Parathyroid adenoma (tissue), 2 donors: ENCODE results near the gene AKR1C4.

Experiments
- H2AFZ ChIP-seq: fragments of 300-600 bp; sonication (generic); one replicate; pipeline ENCODE4 v1.7.0; 2017; ENCODE audit warnings: antibody characterized with exemption, mild to moderate bottlenecking
- H3K27ac ChIP-seq: fragments of 300-600 bp; sonication (generic); one replicate; pipeline ENCODE4 v1.7.0; 2017
- H3K27me3 ChIP-seq: fragments of 300-600 bp; sonication (generic); one replicate; pipeline ENCODE4 v1.7.0; 2017; ENCODE audit warnings: low read length; ENCODE audit not compliant: control insufficient read depth, insufficient read depth
- H3K36me3 ChIP-seq: fragments of 300-600 bp; sonication (generic); one replicate; pipeline ENCODE4 v1.7.0; 2017; ENCODE audit warnings: low read length; ENCODE audit not compliant: control insufficient read depth, insufficient read depth
- H3K4me1 ChIP-seq: fragments of 300-600 bp; sonication (generic); one replicate; pipeline ENCODE4 v1.7.0; 2017; ENCODE audit warnings: control low read depth
- H3K4me2 ChIP-seq: fragments of 300-600 bp; sonication (generic); one replicate; pipeline ENCODE4 v1.7.0; 2017; ENCODE audit warnings: low read length
- H3K4me3 ChIP-seq: fragments of 300-600 bp; sonication (generic); one replicate; pipeline ENCODE4 v1.7.0; 2017; ENCODE audit warnings: low read depth, low read length
- H3K79me2 ChIP-seq: fragments of 300-600 bp; sonication (generic); one replicate; pipeline ENCODE4 v1.7.0; 2017; ENCODE audit warnings: control low read depth
- H3K9ac ChIP-seq: fragments of 300-600 bp; sonication (generic); one replicate; pipeline ENCODE4 v1.7.0; 2017; ENCODE audit warnings: mild to moderate bottlenecking
- H3K9me3 ChIP-seq: fragments of 300-600 bp; sonication (generic); one replicate; pipeline ENCODE4 v1.7.0; 2017; ENCODE audit warnings: low read length; ENCODE audit not compliant: control insufficient read depth
- TF ChIP-seq, protein P1 (sequence below): fragments of 300-600 bp; sonication (generic); IDR thresholded peaks from one replicate; pipeline ENCODE4 v1.7.0; 2017; ENCODE audit warnings: antibody characterized with exemption, mild to moderate bottlenecking
- donor health status: primary hyperparathyroidism.

AKR1C4 gene

DNA sequence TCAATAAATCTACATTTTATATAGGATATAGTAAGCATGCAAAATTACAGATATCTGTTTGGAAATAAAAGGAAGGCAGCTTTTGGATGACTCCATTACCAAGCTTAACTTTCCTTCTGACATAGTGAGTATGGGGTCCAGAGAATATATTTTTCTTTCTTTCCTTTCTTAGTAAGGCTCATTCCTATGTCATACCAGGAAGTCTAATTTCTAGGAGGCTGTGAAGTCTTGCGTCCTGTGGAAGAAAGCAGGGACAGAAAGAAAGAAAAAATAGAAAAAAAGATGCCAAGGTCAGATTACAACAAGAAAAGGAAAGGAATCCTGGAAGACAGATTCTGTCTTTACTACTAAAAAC lies 48.0 kb upstream of the AKR1C4 start:
- Histone ChIP-seq H3K4me2 (no peak overlapping the region), H3K27ac (no peak overlapping the region), H3K9me3 (no peaks in the 10 kb centered on the region), H2AFZ (no peak overlapping the region), H3K4me3 (no peak overlapping the region), H3K27me3 (no peaks in the 10 kb centered on the region), H3K4me1 (no peaks in the 10 kb centered on the region), H3K79me2 (no peaks in the 10 kb centered on the region), H3K9ac (no peak overlapping the region), H3K36me3 (no peaks in the 10 kb centered on the region)
- TF ChIP-seq, protein P1, sequence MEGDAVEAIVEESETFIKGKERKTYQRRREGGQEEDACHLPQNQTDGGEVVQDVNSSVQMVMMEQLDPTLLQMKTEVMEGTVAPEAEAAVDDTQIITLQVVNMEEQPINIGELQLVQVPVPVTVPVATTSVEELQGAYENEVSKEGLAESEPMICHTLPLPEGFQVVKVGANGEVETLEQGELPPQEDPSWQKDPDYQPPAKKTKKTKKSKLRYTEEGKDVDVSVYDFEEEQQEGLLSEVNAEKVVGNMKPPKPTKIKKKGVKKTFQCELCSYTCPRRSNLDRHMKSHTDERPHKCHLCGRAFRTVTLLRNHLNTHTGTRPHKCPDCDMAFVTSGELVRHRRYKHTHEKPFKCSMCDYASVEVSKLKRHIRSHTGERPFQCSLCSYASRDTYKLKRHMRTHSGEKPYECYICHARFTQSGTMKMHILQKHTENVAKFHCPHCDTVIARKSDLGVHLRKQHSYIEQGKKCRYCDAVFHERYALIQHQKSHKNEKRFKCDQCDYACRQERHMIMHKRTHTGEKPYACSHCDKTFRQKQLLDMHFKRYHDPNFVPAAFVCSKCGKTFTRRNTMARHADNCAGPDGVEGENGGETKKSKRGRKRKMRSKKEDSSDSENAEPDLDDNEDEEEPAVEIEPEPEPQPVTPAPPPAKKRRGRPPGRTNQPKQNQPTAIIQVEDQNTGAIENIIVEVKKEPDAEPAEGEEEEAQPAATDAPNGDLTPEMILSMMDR = no peak

DNA sequence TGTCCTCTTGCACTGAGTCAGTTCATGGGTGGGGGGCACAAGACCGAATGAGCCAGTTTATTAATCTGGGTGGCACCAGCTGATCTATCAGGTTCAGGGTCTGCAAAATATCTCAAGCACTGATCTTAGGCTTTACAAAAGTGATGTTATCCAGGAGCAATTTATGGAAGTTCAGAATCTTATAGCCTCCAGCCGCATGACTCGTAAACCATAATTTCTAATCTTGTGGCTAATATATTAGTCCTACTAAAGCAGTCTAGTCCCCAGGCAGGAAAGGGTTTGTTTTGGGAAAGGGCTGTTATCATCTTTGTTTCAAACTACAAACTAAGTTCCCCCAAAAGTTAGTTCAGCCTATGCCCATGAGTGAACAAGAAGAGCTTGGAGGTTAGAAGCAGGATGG lies 45.6 kb upstream of the AKR1C4 start:
- no peak overlapping the region for H3K4me3 ChIP-seq
- no peaks in the 10 kb centered on the region for H3K4me1 ChIP-seq
- H3K4me2 ChIP-seq = no peak overlapping the region
- H3K79me2 ChIP-seq = no peaks in the 10 kb centered on the region
- H3K36me3 ChIP-seq = no peaks in the 10 kb centered on the region
- no peak overlapping the region for H2AFZ ChIP-seq
- no peaks in the 10 kb centered on the region for H3K27me3 ChIP-seq
- no peak overlapping the region for H3K9ac ChIP-seq
- no peaks in the 10 kb centered on the region for H3K9me3 ChIP-seq
- H3K27ac ChIP-seq = no peak overlapping the region
- TF ChIP-seq, protein P1 = no peak

DNA sequence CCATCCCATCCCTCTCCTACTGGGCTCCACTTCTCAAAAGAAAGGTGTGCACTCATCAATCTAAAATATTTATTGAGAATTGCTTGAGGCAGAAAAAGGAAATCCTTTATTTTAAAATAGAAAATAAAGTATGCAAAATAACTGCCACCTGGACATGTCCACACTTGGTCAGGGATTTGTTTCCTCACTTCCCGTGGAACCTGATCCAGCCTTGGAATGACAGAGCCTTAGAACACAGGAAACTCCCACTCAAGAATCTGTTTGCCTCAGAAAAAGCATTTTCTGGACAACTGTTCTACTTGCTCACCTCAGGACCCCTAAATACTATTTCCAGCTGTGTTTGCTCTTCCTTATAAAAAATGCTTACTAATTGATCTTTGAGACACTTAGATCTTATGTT lies 40.7 kb upstream of the AKR1C4 start:
- Histone ChIP-seq H2AFZ (no peak overlapping the region), H3K4me3 (no peak overlapping the region), H3K27me3 (no peaks in the 10 kb centered on the region), H3K36me3 (no peaks in the 10 kb centered on the region), H3K4me2 (no peak overlapping the region), H3K9me3 (no peaks in the 10 kb centered on the region), H3K79me2 (no peaks in the 10 kb centered on the region), H3K9ac (no peak overlapping the region), H3K4me1 (no peaks in the 10 kb centered on the region), H3K27ac (no peak overlapping the region)
- TF ChIP-seq, protein P1 = no peak

DNA sequence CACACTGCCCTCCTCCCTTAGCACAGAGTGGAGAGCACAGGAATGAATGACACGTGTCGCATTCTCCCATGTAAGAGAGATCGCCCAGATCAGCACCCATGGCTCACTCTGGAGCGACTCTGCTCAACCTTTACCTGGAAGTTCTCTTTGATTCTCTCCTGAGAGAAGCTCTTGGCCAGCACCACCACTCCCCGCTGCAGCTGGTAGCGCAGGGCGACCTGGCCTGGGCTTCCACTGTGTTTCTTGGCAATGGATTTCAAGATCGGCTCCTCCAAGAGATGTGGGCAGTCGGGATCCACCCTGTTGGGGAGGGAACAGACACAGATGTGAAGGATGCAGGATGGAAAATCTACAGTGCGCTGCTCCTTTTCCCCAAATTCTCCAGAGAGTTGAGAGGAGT lies 39.1 kb upstream of the AKR1C4 start:
- H3K9me3 ChIP-seq = no peaks in the 10 kb centered on the region
- H3K4me1 ChIP-seq = no peaks in the 10 kb centered on the region
- no peaks in the 10 kb centered on the region for H3K79me2 ChIP-seq
- H3K4me3 ChIP-seq = no peak overlapping the region
- TF ChIP-seq, protein P1 = no peak
- H3K27ac ChIP-seq = no peak overlapping the region
- no peak overlapping the region for H2AFZ ChIP-seq
- no peaks in the 10 kb centered on the region for H3K36me3 ChIP-seq
- H3K27me3 ChIP-seq = no peaks in the 10 kb centered on the region
- no peak overlapping the region for H3K4me2 ChIP-seq
- H3K9ac ChIP-seq = no peak overlapping the region

DNA sequence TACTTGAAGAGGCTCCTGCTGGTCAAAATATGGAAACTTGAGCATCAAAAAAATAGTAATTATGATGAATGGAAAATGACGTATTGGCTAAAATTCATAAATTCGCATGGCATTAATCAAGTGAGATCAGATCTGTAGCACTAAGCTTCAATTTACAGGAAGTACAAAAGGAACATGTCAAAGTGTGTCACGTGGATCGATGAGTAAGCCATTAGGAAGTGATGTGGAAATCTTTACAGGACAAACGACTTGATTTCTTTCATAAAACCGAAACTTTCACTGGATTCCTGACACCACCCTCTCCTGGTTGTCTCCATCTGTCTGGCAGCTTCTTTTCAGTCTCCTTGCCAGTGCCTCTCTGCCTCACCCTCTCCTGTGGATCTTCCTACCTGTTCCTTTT lies 37.5 kb upstream of the AKR1C4 start:
- H3K4me1 ChIP-seq = no peaks in the 10 kb centered on the region
- no peak overlapping the region for H3K4me2 ChIP-seq
- no peaks in the 10 kb centered on the region for H3K36me3 ChIP-seq
- H3K27me3 ChIP-seq = no peaks in the 10 kb centered on the region
- no peak overlapping the region for H3K9ac ChIP-seq
- no peaks in the 10 kb centered on the region for H3K9me3 ChIP-seq
- TF ChIP-seq, protein P1 = no peak
- H3K79me2 ChIP-seq = no peaks in the 10 kb centered on the region
- no peak overlapping the region for H3K4me3 ChIP-seq
- no peak overlapping the region for H3K27ac ChIP-seq
- no peak overlapping the region for H2AFZ ChIP-seq
